Neuron (in vitro differentiated cells): ENCODE data around the gene DAPL1.

Experiments
- H2AFZ ChIP-seq: one replicate; pipeline ENCODE4 v1.6.1; 2013; ENCODE audit warnings: low read depth, mild to moderate bottlenecking, inconsistent platforms, low read length, moderate library complexity
- H3K27me3 ChIP-seq: one replicate; pipeline ENCODE4 v1.6.1; 2013; ENCODE audit warnings: low read length; ENCODE audit not compliant: insufficient read depth
- H3K36me3 ChIP-seq: one replicate; pipeline ENCODE4 v1.6.1; 2013; ENCODE audit warnings: low read length; ENCODE audit not compliant: insufficient read depth
- H3K4me1 ChIP-seq: one replicate; pipeline ENCODE4 v1.6.1; 2013; ENCODE audit warnings: low read length; ENCODE audit not compliant: insufficient read depth
- H3K4me3 ChIP-seq: 2 replicates; pipeline ENCODE4 v1.5.1; 2013; ENCODE audit warnings: mild to moderate bottlenecking, low read length, moderate library complexity
- H3K9me3 ChIP-seq: one replicate; pipeline ENCODE4 v1.6.1; 2013; ENCODE audit warnings: low read length

DAPL1 gene, protein sequence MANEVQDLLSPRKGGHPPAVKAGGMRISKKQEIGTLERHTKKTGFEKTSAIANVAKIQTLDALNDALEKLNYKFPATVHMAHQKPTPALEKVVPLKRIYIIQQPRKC

DNA sequence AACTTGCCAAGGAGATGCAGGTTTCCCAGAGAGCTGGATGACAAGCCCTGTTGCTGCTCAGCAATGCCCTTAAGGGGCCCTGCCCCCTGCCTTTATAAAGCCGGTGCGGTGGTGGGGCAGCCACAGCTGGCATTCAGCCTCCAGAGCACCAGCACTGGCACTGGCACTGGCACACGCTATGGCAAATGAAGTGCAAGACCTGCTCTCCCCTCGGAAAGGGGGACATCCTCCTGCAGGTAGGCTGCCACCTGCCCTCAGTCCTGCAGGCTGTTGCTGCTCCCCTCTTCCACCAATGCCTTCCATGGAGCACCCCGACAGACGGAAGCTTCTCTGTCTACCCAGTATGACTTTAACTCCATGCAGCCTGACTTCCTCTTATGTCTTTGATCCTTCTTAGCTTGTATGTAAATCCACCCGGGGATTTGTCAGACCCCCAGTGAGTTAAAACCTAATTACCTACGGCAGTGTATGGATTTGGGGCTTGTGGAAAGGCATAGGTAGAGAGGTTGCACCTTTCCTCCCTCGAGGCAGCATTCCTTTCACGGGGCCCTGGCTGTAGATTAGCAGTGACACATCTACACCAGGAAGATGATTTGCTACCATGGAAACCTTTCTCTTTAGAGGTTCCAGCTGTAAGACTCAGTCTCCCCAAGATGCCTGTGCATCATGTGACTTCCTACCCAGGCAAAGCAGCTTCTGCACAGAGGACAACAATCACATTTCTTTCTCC, at the start of gene DAPL1:
DAPL1 (plus strand) TSS at position 123 of the 730 bp plus-strand sequence; CDS start at position 179, 56 bp downstream.
- Histone ChIP-seq H3K9me3 (no peaks in the 10 kb centered on the region), H3K4me1 (peaks cover 6% of the 10 kb centered on the region), H3K36me3 (no peaks in the 10 kb centered on the region), H2AFZ (no peak within 1 kb of the TSS), H3K27me3 (peaks cover 4% of the 10 kb centered on the region), H3K4me3 (no peak within 1 kb of the TSS)

DNA sequence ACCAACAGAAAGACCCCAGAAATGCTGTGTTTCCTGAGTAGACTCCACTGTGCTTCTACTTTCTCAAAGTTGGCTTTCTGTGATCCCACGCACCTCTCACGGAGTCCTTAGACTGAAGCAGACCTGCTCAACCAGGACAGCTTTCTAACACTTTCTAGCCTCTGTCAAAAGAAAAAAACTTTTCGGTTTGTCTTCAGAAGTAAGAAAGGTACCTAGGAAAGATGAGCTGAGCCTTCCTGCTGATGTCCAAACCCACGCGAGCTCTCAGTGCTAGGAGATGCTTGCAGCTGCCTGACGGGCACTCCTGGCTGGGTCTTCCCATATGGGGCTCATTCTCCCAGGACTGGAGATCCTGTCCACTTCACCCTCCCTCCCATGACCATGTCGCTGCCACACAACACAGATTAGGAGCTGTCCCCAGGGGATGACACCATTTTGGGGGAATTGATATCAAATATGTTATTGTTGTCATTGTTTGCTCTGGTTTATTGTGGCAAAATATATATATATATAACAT, 49.2 kb upstream of the DAPL1 start:
- Histone ChIP-seq H3K9me3 (no peaks in the 10 kb centered on the region), H3K36me3 (no peaks in the 10 kb centered on the region), H2AFZ (peak overlapping the region; percentile 58), H3K4me3 (no peak overlapping the region), H3K27me3 (no peaks in the 10 kb centered on the region), H3K4me1 (peaks cover 8% of the 10 kb centered on the region)

DNA sequence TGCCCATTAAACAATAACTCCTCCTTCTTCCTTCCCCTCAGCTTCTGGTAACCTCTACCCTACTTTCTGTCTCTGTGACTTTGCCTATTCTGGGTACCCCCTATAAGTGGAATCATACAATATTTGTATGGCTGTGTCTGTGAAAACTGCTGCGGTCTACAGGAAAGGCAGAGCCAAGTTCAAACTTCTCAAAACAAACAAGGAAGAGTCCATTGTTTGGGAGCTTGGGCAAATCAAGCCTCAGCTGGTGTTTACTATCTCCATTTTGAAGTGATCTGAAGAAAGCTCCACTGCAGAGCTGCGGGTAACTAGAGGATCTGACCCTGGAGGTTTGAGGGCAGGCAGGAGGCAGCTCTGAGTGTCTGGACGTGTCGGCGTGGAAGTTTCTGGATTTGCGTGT, 48.6 kb upstream of the DAPL1 start:
- Histone ChIP-seq H3K27me3 (no peaks in the 10 kb centered on the region), H3K4me3 (no peak overlapping the region), H3K9me3 (no peaks in the 10 kb centered on the region), H3K36me3 (no peaks in the 10 kb centered on the region), H3K4me1 (peaks cover 8% of the 10 kb centered on the region), H2AFZ (no peak overlapping the region)

DNA sequence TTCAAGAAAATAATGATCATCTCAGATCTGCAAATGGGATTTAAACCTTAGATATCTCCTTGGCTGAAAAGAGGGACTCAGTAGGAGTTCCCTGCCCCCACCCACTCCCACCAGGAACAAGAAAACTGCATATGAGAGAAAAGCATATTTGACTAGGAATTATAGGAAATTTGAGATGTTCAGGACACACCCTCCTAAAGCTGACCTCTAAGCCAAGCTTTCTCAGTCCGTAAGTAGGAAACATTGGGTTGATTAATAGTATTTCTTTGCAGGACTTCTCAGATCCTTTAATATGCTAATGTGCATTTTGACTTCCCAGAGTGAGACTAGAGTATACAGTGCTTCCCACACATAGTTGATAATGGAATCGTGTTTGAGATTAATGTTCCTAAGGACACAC, 47.8 kb upstream of the DAPL1 start:
- H3K27me3 ChIP-seq: no peaks in the 10 kb centered on the region

DNA sequence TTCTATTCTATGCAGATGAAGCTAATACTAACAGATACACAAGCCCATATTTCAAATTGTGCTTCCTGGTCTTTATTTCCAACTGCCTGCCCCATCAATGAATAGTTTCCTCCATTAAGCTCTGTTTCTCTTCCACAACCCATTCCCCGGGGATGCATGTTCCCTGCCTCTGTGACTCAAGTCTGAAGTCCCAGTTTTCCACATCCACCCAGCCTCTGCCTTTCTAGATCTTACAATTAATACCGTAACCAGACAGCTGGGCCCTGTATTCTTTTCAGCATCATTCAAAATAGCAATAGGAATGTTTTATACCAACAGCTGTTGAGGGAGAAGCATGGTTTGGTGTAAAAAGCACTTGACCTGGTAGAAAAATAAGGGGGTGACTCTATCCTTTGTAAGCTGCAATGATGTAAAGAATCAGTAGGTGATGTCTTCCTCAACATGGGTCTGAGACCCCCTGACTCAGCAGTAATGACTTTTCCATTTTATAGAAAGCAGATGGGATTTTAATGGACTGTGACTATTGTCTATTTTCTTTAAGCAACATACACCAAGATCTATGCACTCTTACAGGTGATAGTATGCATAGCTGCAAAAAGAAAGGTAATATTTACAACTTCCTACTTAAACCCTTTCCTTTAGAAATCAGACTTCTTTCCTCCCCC, 46.1 kb upstream of the DAPL1 start:
- Histone ChIP-seq H2AFZ (no peak overlapping the region), H3K4me3 (no peak overlapping the region), H3K36me3 (no peaks in the 10 kb centered on the region)

More for the DNA sequence above, 47.8 kb upstream of the DAPL1 start:
- Histone ChIP-seq H3K9me3 (no peaks in the 10 kb centered on the region), H3K36me3 (no peaks in the 10 kb centered on the region), H3K4me3 (no peak overlapping the region), H3K4me1 (peaks cover 8% of the 10 kb centered on the region), H2AFZ (no peak overlapping the region)

DNA sequence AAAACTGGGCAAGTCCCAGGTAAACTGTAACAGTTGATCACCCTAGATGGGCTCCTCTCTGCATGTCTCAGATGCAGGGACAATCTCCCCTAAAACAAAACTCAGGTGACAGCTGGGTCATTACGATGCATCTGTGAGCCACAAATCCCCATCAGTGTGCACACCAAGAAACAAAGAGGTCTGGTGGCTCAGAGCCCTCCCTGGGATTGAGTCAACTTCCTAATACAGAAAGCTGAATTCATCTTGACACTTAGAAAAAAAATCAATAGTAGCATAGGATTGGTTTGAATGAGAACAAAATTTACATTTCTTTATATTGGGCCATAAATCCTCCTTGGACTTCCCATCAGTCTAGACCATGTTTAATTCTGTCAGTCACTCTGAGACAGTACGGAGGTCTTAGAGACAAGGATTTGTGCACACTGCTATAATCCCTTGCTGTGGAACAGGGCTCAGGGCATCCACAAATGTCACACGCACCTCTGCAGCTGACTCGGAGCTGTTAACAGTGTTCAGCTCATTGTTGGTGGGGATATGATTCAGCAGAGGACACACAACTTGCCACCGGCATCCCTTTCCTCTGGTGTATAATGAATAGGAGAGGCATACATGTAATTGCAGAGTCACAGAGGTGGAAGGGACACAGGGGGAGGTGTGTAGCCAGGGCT, 44.5 kb upstream of the DAPL1 start:
- Histone ChIP-seq H3K27me3 (no peaks in the 10 kb centered on the region), H3K36me3 (no peaks in the 10 kb centered on the region), H3K4me3 (no peak overlapping the region), H3K4me1 (no peaks in the 10 kb centered on the region), H3K9me3 (no peaks in the 10 kb centered on the region), H2AFZ (no peak overlapping the region)

More for the DNA sequence above, 46.1 kb upstream of the DAPL1 start:
- H3K27me3 ChIP-seq: no peaks in the 10 kb centered on the region
- no peaks in the 10 kb centered on the region for H3K9me3 ChIP-seq
- H3K4me1 ChIP-seq: peaks cover 8% of the 10 kb centered on the region

DNA sequence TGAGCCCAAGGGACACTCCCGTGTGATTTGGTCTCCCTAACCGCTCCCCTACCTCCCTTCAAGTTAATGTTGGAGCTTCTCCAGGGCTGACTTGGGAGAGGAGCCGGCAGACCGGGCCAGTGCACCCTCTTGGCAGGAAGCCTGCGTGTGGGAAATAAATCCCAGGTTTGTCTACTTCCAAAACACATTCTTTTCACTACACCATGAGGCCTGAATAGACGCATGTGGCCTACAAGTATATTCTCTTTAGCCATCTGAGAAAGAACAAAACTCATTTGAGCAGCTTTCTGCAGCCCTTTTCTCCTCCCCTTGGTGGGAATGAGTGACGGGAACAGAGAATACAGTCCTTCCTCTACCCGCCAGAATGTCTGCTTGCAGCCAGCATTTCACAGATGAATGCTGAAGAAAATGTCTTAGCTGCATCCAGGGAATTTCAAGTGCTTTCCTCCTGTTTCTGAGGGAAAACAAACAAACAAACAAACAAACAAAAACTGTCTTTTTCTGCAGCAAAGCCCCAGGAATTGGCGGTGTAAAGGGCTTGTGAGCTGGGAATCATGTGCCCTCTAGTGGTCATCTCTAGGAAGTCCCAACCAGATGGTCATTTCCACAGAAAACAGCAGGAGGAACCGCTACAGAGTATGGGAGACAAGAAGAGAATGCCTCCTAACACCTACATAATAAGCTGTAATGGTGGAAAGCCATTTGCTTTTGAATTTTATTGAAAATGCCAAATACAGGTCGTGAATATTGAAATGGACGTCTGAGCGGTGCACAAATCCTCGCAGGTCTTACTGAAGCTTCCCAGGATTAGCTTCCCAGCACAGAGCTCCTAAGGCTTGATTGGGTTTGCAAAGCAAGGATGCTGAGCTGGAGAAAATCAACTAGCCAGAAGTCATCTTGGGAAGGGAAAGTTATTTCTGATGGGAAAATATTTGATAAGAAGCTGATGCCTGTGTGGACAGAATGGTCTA, 41.2 kb upstream of the DAPL1 start:
- no peaks in the 10 kb centered on the region for H3K4me1 ChIP-seq
- no peaks in the 10 kb centered on the region for H3K36me3 ChIP-seq
- no peak overlapping the region for H3K4me3 ChIP-seq
- no peaks in the 10 kb centered on the region for H3K9me3 ChIP-seq
- no peak overlapping the region for H2AFZ ChIP-seq
- H3K27me3 ChIP-seq: no peaks in the 10 kb centered on the region

DNA sequence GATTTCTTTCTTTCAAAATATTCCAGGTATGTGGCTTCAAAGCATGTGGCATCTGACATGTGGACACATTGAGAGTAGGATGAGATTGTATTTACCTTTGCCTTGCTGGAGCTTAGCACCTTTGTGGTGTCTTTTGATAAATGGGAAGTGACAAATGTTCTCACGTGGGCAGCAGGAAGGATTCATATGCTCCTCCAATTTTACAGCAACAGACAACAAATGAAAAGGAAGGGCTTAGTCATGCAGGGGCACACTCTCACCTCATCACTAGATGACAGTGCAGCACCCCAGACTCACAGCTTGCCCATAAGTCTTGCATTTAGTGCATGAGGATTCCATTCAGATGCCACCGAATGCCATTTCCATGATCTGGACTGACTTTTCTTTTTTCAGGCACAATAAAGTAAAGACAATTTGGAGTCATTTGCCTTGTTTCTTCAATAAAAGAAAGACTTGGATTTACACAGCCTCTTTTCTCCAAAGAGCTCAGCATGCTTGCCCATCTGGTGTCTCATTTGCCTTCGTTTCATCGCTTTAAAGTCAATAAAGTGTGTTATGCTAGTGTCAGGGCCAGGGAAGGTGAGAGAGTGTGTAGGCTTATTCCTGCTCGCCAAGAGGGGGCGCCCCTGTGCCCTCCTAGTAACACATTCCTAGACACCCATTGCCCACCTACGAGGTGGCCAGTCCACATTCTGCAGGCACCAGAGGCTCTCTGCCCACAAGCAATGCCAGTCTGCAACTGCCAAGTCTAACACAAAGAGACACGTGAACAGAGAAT, 39.6 kb upstream of the DAPL1 start:
- Histone ChIP-seq H3K4me1 (no peaks in the 10 kb centered on the region), H3K36me3 (no peaks in the 10 kb centered on the region), H3K4me3 (no peak overlapping the region), H2AFZ (no peak overlapping the region), H3K27me3 (no peaks in the 10 kb centered on the region), H3K9me3 (no peaks in the 10 kb centered on the region)

DNA sequence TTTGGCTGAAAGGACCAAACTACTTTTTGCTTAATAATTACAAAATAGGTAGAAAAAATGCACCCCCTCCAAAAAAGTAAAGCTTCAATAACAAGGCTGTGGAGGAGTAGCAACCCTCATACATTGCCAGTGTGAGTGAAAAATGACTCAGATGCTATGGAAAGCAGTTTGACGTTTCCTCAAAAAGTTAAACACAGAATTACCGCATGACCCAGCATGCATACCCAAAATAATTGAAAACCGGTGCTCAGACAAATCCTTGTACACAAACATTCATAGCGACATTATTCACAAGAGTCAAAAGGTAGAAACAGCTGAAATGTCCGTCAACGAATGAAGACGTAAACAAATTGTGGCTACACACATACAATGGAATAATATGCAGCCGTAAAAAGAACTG, 38.8 kb upstream of the DAPL1 start:
- no peaks in the 10 kb centered on the region for H3K4me1 ChIP-seq
- no peaks in the 10 kb centered on the region for H3K9me3 ChIP-seq
- no peaks in the 10 kb centered on the region for H3K27me3 ChIP-seq
- H3K36me3 ChIP-seq: no peaks in the 10 kb centered on the region
- no peak overlapping the region for H2AFZ ChIP-seq
- H3K4me3 ChIP-seq: no peak overlapping the region

DNA sequence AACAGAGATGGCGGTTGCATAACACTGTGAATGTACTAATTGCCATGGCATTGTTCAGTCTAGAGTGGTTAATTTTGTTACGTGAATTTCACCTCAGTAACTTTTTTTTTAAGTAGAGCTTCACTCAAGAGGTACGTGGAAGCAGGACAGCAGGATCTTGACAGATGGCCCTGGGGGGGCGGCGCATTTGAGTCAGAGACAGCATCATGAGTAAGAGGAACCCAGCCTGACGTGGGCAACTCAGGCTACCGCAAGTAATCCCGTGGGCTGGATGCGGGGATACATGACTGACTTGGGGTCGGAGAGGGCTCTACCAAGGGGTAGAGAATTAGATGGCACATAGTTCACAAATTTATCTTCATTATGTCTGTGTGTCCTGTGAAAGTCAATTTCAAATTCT, 38.1 kb upstream of the DAPL1 start:
- no peaks in the 10 kb centered on the region for H3K4me1 ChIP-seq
- no peak overlapping the region for H3K4me3 ChIP-seq
- H2AFZ ChIP-seq: no peak overlapping the region
- H3K9me3 ChIP-seq: no peaks in the 10 kb centered on the region
- no peaks in the 10 kb centered on the region for H3K27me3 ChIP-seq
- H3K36me3 ChIP-seq: no peaks in the 10 kb centered on the region

DNA sequence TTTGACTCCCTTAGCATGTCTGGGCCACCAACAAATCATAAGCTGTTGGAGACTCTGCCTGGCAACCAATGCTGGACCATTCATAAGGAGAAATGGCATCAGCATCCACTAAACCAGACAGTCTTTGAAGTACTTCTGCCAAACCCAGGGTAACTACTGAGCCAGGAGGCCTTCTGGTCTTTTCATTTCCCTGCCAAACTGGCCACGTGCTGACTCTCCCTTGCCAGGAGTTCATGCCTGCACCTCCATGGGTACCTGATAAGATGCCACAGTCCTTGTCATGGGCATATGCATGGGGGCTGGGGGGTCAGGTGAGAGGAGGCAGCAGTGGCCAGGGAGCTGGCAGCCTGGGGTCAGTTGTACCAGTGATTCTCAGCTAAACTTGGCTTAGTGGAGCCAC, 34.2 kb upstream of the DAPL1 start:
- Histone ChIP-seq H3K4me3 (no peak overlapping the region), H2AFZ (no peak overlapping the region)

DNA sequence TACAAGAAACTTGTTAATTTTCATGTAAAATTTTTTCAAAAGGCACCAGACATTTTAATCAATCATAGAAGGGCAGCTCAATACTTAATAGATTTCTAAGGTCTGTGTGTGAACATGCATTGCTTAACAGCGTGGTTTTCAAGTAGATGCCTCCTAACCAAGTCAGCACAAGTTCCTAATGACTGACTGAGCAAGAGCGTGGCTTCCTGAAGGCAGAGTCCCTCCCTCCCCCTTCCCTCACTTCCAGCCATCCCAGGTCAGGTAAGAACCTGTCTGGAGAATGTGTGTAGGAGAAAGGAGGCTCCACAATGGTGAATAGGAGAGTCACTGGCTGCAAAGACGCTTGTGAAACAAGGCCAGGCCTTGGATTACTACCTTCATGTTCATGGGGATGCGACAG, 33.5 kb upstream of the DAPL1 start:
- Histone ChIP-seq H3K27me3 (no peaks in the 10 kb centered on the region), H3K9me3 (no peaks in the 10 kb centered on the region), H2AFZ (no peak overlapping the region), H3K4me1 (no peaks in the 10 kb centered on the region), H3K4me3 (no peak overlapping the region), H3K36me3 (no peaks in the 10 kb centered on the region)

More for the DNA sequence above, 34.2 kb upstream of the DAPL1 start:
- H3K4me1 ChIP-seq: no peaks in the 10 kb centered on the region
- no peaks in the 10 kb centered on the region for H3K27me3 ChIP-seq
- no peaks in the 10 kb centered on the region for H3K36me3 ChIP-seq
- H3K9me3 ChIP-seq: no peaks in the 10 kb centered on the region
